Posterior vena cava (tissue), 2 donors: ENCODE measurements around the gene GLG1. TPM values are rescaled to one million over a fixed set of nuclear protein-coding genes. Genes with fewer than 3 reads are reported as not detected.
"Not testable (repeated sequence)": the region's sequence is repeated elsewhere in the genome, so short reads cannot be mapped to it uniquely, and the experiment has no call there.

Source experiments
- DNase-seq: peaks from one replicate; pipeline ENCODE4 v3.0.0-alpha.2; 2020; ENCODE audit warnings: low spot score
- intact Hi-C, 2 donors: fragments of 100-400 bp; cut with DNase I; formaldehyde crosslinking; loops; one replicate each; pipeline versions ENCODE4 v1.14.1 to v1.14.2; 2022 to 2023
- total RNA-seq, 2 donors: library from RNA; stranded (reverse); fragmentation: NEBNext Ultra II Directional; extraction: Animal tissue kit (Norgen Biotek cat#: 25700); gene quantifications; one replicate each; pipeline ENCODE4 v1.2.1, GENCODE V29; 2021
- donor health status: DM: yes; HTN: yes; CAD: no.
- donor health status: DM: yes; HTN: yes; CAD: no.

Gene GLG1
- total RNA-seq, 2 donors from 2014 or later = 101 to 143 TPM

GRCh38 chr16:74400238-74400637 is 206.7 kb downstream of the GLG1 start:
- intact Hi-C loops = not testable (repeated sequence)
- peak; percentile 80 for DNase-seq

- intact Hi-C loops = not testable (repeated sequence)
- peak; percentile 85 for DNase-seq
These were observed 208.6 kb downstream of the GLG1 start for GRCh38 chr16:74398212-74398895.

Other genes starting within 250 kb of the GLG1 start
- gene NPIPB15, start 230.8 kb downstream of the GLG1 start, total RNA-seq = 1 to 10 TPM; 2.6 to 2.7 TPM
- under 1 TPM; 0.52 to 0.60 TPM for gene CLEC18B, start 185.6 kb downstream of the GLG1 start, total RNA-seq
- gene RFWD3, start 59.8 kb upstream of the GLG1 start, total RNA-seq = 10 to 100 TPM; 12.3 to 13.2 TPM
- gene MLKL, start 93.7 kb upstream of the GLG1 start, total RNA-seq = 10 to 100 TPM; 13.7 to 14.4 TPM
- not detected for gene FA2H, start 167.7 kb upstream of the GLG1 start, total RNA-seq